ENCODE results near the gene PLD1.

Gene PLD1

DNA sequence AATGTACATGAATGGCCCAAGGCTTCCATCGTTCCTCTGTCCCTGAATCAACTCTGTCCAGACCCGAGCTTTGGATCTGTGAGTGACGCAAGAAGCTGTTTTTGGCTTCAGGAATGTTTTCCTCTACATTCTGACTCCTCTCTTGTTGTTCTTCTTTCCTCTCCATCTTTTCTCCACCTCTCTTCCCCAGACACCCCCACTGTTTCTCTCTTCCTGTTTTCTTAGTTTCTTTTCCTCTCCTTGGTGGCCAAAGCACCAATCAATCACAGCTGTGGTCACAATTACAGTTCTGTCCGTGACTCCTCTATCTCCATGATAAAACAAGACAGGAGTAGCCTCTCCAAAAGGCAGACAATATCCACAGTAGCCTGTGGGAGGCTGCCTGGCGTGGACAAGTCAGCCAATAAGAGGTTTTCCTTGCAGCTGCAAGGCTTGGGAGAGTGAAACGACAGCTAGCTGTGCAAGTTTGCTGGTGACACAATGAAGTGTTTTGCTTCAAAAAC lies 28.0 kb upstream of the PLD1 start:
- peak; percentile 72 for DNase-seq

DNA sequence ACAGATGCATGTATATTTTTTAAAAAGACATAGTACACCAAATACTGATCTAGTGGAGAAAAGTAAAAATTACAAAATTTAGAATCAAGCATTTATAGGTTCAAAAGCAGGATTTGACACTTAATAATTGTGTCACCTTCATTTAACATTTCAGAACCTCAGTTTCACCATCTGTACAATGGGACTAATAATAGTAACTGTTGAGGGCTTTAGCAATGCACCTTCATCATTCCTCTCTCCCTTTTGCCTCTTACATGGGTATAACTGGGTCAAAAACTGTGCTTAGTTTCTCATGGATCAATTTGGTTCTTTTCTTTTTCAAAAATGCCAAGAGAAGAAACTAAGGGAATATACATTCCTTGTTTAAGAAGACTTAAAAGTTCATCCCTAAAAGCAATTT lies 27.4 kb upstream of the PLD1 start:
- DNase-seq, result no peak

DNA sequence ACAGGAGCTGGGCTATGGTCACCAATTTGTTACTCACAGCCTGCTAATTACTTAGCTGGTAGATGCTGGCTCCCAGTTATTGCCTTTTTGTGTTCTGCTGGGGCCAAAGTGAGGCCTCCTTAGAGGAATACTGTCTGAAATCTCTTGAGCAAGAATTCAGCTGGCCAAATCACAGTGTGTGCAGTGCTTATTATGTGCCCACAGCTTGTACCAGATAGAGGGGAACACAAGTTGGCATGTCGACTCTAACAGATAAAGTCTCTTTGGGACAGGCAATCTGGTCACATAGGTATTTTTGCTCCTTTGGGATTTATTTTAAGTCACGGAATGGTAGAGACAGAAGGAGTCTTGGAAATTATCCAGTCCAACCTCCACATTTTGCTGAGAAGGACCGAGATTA lies 26.6 kb upstream of the PLD1 start:
- DNase-seq, result no peak

DNA sequence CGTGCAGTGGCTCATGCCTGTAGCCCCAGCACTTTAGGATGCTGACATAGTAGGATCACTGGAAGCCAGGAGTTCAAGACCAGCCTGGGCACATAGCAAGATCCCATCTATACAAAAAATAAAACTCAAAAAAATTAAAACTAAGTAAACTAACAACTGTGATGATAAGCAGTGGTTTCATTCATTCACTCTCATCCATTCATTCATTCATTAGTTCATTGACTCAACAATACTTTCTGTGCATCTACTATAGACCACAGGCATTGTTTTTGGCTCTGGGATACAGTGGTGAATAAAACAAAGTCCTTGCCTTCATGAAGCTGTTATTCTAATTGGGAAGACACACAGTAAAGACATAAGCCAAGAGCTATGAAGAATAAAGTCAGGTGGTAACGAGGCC lies 25.3 kb upstream of the PLD1 start:
- no peak for DNase-seq

DNA sequence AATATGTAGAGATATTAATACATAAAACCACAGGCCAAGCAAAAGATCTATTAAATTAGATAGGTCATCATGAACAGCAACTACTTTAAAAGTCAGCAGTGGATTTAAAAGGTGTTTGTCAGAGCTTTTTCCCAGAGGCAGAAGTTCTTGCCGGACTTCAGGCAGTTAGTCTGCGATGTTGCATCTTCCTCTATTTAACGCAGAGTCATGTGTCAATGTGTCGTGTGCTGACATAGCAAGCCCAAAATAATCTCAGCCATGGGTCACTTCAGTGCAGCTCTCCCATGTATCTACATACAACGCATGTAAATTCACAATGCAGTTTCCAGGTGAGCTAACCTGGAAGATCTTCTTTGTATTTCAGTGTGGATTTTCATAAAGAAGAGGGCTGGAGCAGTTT lies 24.8 kb upstream of the PLD1 start:
- no peak for DNase-seq

DNA sequence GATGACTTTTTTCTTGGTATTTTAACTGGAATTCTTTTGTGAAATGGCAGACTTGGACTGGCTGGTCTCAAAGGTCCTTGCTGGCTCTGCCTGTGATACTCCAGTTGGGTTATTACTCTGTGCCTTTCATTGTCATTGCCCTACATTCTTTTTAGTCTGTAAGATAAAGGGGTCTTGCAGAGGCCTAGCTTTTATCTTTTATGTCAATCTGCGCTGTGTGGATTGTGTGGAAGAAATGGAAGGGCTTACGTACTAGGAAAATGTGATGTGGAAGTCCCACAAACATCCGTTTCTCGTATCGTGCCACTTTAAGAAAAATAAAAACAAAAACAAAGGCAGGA lies 24.1 kb upstream of the PLD1 start:
- no peak for DNase-seq

DNA sequence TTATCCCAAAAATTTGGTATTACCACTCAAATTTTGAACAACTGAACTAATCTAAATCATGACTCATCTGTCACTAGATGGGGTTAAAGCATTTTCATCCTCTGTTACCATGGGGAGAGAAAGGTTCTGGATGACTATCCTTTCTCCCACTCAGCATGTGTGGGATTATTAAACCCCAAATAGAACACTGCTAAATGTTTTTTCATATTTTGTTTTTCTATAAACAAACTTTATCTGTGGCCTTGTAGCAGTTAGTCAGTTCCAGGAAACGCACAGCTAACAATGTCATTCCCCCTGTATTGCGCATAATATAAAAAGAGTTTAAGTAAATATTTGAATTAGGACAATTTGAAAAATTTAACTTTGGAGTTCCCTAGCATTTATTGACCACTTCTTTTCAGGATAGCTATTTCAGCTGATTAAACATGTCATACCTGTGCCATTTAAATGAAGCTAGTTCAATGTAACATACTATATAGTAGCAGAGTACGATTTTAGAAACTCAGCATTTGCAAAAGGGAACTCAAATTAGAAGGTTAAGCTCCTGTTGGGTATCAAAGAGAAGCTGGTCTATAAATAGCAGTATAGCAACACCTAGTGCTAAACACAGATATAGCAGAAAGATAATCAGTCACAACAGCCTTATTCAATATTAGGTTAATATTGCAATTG lies 23.6 kb upstream of the PLD1 start:
- DNase-seq, result no peak

DNA sequence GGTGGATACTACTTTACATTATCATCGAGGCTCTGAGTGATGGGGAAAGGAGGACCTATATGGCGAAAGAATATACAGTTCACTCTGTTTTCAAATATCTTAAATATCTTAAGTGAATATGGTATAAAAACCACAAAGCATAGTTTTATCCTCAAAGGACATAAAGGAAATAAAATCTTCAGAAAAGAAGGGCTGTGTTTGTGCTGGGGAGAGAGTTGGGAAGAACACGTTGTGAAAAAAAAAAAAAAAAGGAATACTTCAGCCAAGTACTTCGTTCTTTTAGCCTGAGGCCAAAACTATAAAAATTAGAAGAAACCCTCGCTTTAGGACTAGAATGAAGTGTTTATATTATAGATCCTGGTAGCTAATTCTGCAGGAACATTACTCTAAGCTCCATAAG lies 22.7 kb upstream of the PLD1 start:
- no peak for DNase-seq

DNA sequence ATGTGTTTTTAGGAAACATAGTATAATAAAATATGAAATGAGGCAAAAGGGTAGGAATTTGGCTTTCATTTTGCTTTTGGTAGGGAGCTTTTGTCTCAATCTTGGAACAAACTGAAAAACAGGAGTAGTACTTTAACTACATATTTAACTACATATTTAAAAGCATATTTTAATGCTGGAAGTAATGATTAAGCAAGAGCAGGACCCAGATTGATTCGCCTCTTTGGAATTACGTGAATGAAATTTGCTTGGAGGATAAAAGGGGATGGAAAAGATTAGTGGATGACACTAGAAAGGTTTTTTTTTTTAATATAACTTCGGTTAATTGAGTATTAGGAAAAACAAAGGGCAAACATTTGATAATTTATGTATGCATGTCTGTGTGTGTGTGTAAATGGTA lies 21.7 kb upstream of the PLD1 start:
- no peak for DNase-seq

DNA sequence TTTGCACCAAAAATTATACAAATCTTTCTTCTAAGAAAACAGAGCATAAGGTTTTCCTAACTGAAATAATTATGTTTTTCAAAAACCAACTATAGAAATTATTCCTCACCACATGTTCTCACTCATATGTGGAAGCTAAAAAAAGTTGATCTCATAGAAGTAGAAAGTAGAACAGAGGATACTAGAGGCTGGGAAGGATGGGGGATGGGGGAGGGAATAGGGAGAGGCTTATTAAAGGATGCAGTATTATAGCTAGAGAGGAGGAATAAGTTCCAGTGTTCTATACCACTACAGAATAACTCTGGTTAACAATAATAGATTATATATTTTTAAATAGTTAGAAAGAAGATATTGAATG lies 20.2 kb upstream of the PLD1 start:
- no peak for DNase-seq

DNA sequence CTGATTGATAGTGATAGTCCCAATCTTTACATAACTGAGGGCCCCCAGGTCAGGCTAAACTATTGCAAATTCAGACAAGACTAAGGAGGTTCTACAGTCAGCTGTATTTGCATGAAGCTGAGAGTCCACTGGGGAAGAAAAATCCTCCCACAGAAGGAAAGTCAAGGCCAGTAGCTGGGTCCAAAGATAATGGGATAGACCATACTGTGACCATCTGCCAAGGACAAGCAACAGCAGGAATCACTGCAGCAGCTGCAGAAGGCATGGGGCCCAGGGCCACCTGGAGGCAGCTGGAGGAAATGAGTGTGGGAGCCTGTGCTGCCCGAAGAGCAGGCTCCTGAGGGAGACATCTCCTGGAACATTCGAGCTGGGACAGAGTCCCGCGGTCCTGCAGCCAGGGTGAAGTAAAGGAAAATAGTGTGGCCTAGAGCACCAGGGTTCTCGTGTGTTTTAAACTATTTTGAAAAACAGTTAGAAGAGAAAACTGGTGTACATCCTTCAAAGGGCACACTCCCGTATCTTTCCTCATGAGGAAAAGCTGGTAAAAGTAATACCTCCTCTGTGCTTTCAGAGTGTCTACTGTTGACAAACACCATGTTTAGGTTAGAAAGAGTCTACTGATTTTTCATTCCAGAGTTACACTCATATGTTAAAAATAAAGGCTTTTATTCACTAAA lies 19.7 kb upstream of the PLD1 start:
- DNase-seq, result peak; percentile 89

DNA sequence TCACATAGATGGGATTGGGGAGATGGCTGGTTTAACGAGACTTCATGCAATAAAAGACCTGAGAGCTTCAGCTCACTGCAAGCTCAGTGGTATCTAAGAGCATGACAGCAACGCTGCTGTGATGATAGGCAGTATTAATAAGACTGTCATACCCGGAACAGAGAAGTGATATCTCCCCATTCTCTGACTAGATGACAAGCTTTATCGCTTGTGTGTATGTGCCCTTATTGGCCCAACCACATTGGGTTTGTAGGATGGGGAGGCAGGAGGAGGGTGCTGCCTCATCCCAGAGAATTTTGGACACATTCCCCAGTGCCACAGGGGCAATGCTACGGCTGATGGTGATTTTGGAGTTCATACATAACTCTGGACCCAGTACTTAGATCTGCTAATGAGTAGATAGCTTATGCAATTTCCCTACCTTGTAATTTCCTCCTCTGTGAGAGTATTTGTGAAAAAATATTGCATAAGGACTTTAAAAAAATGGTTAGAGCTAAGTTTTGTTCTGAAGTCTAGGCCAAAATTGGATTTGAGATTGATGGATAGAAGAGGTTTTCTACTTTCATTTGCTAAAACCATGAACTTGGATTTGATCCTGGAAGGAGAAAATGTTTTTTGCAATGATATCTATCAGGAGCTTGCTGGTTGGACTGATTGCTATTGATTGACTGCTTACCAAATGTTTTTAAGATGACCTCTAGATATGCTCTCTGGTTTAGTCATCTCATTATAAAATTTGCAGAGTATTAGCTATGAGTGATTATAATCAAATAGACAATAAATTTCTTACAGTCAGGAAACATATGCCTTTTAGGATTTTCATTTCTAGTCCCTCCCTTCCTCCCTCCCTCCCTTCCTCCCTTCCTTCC lies 18.9 kb upstream of the PLD1 start:
- DNase-seq, result no peak

DNA sequence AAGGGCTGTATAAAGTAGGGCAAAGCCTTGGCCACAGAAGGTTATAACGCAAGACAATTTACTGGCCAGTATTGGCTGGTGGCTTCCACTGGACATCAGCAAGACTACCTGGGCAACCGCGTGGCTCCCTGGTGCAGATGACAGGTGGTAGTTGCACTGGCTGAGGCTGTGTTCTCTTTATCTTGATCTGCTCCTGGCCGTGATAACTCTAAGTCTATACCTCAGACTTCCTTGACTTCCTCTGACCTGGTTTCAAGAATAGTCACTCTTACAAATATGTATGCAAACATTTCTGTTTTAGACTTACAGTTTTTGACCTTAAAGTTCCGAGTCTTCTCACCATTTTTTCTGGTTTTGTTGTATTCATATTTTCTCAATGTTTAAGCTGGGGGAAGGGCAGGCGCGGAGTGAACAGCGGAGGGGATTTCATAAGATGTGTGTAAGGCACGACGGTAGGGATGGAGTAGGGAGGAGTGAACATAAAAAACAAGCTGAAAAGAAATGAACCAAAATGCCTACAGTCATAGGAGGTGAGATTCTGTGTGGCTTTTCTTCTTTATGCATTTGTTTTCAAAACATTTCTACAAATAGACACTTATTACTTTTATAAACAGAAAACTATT lies 17.7 kb upstream of the PLD1 start:
- DNase-seq, result no peak

DNA sequence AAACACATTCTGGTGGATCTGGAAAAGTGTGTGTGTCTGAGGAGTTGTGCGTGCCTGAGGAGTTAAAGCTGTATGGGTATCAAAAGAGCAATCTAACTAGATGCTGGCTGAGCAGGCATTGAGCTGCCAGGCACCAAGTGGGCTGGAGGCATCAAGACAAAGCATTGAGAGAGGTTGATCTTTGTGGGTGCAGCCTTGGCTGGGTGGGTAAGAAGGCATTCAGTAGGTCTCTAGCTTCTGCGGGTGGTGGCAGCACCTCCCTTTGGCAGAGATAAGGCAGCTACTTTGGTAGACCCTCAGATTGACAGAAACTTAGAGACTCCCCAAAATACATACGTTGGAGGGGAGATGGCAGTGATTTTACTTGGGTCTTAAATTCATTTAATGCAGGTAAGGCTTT lies 17.1 kb upstream of the PLD1 start:
- DNase-seq, result no peak

DNA sequence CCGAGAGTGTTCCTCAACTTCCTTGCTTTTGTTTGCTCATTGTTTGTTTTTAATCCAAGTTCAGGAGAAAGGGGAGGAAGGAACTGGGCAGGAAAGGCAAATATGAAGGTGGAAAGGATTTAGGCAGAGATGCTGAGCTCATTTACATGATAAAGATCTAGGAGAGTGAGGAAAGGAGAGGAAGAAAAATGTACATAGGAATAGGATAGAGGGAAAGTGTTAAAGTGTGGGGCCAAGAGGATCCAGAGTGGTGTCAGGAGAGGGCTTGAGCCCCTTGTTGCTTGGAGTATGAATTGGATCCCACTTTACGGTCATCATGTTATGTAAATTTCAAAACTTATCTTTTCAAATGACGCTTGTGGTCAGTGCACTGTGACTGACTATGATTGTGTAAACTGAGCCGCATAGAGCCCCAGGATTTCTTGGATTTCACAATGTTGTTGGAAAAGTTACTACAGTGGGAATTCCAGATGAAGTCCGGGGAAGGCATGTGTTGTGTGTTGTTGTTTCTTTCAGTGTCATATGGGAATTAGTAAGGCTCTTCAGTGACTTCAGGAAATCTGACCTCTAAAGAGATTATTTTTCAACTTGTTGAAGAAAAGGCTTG lies 15.0 kb upstream of the PLD1 start:
- DNase-seq, result no peak

DNA sequence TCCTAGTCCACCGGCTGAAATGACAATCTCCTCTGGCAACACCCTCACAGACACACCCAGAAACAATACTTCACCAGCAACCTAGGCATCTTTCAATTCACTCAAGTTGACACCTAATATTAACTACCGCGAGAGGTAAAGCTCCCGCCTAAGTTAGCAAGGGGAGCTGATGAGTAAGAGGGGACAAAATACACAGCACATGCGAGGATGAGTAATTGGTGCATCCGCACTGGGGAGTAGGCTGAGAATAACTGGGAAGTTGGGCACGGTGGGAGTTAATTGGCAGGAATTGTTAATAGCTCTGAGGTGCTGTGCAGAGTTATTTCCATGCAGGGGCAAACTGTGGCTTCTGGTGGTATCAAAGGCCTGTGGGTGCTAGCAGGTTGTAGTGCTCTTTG lies 14.5 kb upstream of the PLD1 start:
- no peak for DNase-seq

DNA sequence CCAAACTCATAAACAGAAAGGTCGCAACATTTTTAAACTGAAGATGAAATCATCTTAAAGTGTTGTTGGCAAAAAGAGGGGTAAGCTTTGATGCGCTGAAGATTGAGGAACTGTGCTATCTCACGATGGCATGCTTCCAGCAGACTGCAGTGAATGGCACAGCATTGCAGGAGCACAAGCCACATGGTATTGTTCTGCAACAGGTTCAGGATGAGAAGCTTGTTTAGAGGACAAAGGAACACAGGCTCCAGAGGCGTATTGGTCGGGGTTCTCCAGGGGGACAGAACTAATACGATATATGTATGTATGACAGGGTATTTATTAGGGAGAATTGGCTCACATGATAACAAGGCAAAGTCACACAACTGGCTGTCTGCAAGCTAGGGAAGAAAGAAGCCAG lies 13.8 kb upstream of the PLD1 start:
- no peak for DNase-seq

DNA sequence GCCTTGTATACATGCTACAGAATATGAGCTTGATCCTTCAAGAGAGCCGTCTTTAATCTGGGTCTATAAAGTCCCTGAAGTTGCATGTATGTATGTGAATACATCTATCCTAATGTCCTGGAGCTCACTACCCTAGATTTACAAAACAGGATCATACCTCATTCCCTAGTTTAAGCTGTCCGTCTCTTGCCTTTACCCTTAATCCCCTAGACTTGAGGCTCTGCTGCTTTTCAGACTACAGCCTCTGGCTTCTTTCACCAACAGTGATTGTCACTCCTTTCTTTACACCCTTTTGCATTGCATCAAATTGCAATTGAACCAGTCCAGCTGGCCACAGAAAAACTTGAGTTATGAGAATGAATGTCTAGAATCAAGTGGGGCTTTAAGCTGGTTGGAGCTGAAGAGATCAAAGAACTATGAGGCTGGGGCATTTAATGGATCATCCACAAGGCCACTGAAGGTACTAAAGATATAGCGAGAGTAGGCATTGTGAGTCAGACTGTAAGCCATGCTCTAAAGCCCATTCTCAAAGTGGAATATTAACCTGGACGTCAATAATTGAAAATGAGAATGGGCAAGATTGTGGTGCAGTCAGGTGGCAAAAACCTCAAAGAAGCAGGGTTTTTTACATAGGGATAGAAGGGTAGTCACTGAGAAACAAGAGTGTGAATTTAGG lies 12.3 kb upstream of the PLD1 start:
- no peak for DNase-seq

DNA sequence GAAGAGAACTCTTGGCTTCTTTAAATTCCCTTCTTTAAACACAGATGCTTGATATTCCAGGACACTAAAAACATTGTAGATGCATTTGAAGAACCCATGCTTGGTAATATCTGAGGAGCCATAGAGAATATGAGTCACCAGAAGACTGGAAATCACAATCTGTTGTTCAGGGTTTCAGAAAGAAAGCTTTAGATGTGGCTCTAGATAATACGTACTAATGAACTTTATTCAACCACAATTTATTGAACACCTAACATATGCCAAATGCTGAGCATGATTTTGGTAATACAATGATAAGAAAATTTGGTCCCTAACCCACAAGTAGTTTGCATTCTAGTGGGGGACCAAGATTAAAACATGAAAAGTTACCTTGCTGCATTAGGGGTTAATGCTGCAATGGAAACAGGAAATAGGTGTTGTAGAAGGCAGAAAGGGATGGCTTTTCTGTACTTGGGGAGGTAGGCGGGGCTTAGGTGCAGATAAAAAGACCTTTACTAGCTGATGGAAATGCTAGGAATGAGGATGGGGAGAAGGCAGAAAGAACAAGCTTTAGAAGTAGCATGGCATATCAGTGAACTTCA lies 11.6 kb upstream of the PLD1 start:
- no peak for DNase-seq

DNA sequence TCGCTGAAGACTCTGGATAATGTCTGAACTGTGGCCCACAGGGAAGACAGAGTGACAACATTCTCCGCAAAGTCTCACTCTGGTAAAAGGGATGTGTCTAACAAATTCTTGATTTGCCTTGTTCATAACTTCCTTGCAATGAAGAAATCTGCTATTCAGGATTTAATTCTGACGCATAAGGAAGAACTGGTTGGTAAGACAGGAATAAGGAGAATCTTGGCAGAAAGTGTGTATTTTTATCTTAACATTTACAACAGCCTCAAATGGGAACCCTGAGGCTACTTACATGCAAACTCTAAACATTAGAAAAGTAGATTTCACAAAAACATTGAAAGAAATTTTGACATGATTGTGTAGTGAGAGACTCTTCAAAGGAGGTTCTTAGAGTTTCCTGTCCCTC lies 10.8 kb upstream of the PLD1 start:
- DNase-seq, result no peak

DNA sequence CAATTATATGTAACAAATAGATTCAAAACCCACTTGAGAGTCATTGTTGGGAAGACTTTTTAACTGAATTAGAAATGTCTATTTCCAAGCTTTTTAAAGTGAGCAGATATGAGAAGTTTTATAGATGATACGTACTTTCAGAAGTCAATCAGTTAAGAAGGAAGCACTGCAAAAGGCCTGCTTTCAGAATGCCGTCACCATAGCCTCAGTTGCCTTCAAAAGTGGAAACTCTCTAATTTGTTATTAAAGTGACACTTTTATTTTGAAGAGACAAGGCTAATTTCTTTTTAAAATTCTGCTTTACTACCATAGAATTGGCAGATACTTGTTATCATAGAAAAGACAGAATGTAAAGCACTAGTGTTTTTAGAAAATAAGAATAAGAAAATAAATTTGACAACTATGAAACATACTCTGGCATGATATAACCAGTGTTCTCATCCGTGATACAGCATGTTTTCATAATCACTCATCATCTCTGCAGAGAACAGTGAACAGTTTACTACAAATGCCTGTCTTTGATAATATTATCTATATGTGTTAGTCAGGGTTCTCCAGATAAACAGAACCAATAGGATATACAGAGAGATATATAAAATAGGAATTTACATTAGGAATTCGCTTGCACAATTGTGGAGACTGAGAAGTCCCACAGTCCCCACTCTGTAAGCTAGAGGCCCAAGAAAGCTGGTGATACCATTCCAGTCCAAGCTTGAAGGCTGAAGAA lies 7.0 kb upstream of the PLD1 start:
- no peak for DNase-seq
